ENCODE data around the gene GNAT1.
A peak's percentile ranks its signal among the peaks of the same experiment; 100 is the strongest.

GNAT1 gene

GRCh38 chr3:50182533-50183099 lies 8.8 kb upstream of the GNAT1 start:
- DNase-seq, result no peak

- DNase-seq, result no peak
These were observed 7.7 kb upstream of the GNAT1 start for GRCh38 chr3:50183755-50184154.

GRCh38 chr3:50184242-50184978 lies 7.0 kb upstream of the GNAT1 start:
- no peak for DNase-seq

- no peak for DNase-seq
These were observed 6.2 kb upstream of the GNAT1 start for GRCh38 chr3:50185230-50185629.

- no peak for DNase-seq
These were observed 5.3 kb upstream of the GNAT1 start for GRCh38 chr3:50186096-50186495.

- no peak for DNase-seq
These were observed 3.7 kb upstream of the GNAT1 start for GRCh38 chr3:50187750-50188149.

- DNase-seq, result peak; percentile 30 to 78
These were observed 2.1 kb upstream of the GNAT1 start for GRCh38 chr3:50189274-50189673.

- no peak for DNase-seq
These were observed 1.4 kb upstream of the GNAT1 start for GRCh38 chr3:50189989-50190388.

- no peak for DNase-seq
These were observed 714 bp downstream of the GNAT1 start for GRCh38 chr3:50192124-50192523.

GRCh38 chr3:50192689-50193141 lies 1.3 kb downstream of the GNAT1 start:
- peak; percentile 40 to 70 for DNase-seq

GRCh38 chr3:50193286-50193685 lies 1.9 kb downstream of the GNAT1 start:
- DNase-seq, result no peak

- peak in 1 of 2 experiments; percentile 22 for DNase-seq
These were observed 2.3 kb downstream of the GNAT1 start for GRCh38 chr3:50193746-50194127.

- DNase-seq, result peak; percentile 51 to 79
These were observed 2.9 kb downstream of the GNAT1 start for GRCh38 chr3:50194128-50194902.

GRCh38 chr3:50194903-50195500 lies 3.6 kb downstream of the GNAT1 start:
- DNase-seq, result no peak

- no peak for DNase-seq
These were observed 4.3 kb downstream of the GNAT1 start for GRCh38 chr3:50195501-50196252.

GRCh38 chr3:50196253-50196801 lies 4.9 kb downstream of the GNAT1 start:
- no peak for DNase-seq

- no peak for DNase-seq
These were observed 10.3 kb downstream of the GNAT1 start for GRCh38 chr3:50201573-50202315.

- no peak for DNase-seq
These were observed 11.1 kb downstream of the GNAT1 start for GRCh38 chr3:50202353-50203112.

GRCh38 chr3:50203113-50203808 lies 11.9 kb downstream of the GNAT1 start:
- no peak for DNase-seq
